ENCODE data around the gene AFAP1L2. TPM values are rescaled to one million over a fixed set of nuclear protein-coding genes. Genes with fewer than 3 reads are reported as not detected.

The AFAP1L2 gene
- total RNA-seq, 1 donor from 2014 or later, result 6.4 TPM

DNA sequence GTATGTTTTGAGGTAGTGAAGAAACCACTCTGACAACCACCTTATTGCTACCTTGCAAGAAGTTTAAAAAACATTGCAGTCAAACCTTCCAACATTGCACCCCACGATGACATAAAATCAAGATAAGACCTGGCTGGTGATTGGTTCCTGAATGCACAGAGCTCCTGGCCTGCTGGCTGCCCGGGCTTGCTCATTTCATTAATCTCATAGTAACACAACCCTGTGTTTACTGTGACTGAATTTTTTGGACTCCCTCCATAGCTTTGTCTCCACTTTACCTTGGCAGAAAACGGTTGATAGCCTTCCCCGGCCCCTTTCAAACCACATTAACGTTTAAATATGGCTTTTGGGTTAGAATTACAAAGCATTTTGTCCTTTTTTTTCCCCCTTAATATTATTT, 137.8 kb downstream of the AFAP1L2 start:
- no peak overlapping the region for H3K4me3 Mint-ChIP-seq
- H3K27me3 Mint-ChIP-seq, result no peaks in the 10 kb centered on the region
- peak overlapping the region; percentile 42 for H3K27ac Mint-ChIP-seq
- no peak for DNase-seq (ENCODE audit: extremely low spot score, unreplicated experiment)
- peaks cover 21% of the 10 kb centered on the region for H3K4me1 Mint-ChIP-seq (ENCODE audit: unreplicated experiment)
- H3K36me3 Mint-ChIP-seq, result peaks cover 3% of the 10 kb centered on the region
- peaks cover 5% of the 10 kb centered on the region for H3K9me3 Mint-ChIP-seq
- TF ChIP-seq CTCF (conservative IDR thresholded peaks at IDR 0.05), result no peak

DNA sequence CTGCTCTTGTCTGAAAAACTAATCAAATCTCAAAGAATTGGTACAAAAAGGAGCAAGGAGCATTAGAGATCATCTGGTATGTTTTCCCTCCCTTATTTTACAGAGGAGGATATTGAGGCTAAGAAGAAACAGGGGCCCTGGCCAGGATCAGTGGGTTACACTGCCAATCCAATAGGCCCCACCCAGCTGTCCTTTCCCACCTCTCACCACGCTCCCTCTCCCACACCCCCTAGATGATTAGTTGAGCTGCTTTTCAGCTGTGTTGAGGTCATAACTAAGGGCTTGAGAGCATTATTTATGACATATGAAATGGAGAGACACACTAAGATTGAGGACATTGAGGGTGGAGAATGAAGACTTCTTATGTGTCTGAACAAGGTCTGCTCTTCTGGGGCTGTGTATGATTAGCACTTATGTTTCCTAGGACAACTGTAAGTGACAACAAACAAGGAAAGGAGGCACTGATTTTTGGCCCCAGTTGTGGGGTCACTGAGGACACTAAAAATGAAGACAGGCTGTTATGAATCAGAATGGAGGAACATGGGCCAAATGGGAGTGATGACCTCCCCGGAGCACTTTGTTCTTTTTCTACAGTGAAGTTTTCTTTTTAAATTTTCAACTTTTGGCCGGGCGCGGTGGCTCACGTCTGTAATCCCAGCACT, 138.8 kb downstream of the AFAP1L2 start:
- no peak overlapping the region for H3K4me3 Mint-ChIP-seq
- no peaks in the 10 kb centered on the region for H3K27me3 Mint-ChIP-seq
- peaks cover 3% of the 10 kb centered on the region for H3K36me3 Mint-ChIP-seq
- peaks cover 13% of the 10 kb centered on the region for H3K4me1 Mint-ChIP-seq (ENCODE audit: unreplicated experiment)
- peak overlapping the region; percentile 20 for H3K27ac Mint-ChIP-seq
- DNase-seq (ENCODE audit: extremely low spot score, unreplicated experiment), result no peak
- no peak for TF ChIP-seq CTCF (conservative IDR thresholded peaks at IDR 0.05)
- peaks cover 5% of the 10 kb centered on the region for H3K9me3 Mint-ChIP-seq

GRCh38 chr10:114262496-114262895, 141.8 kb downstream of the AFAP1L2 start:
- TF ChIP-seq CTCF (conservative IDR thresholded peaks at IDR 0.05), result no peak
- no peak for DNase-seq (ENCODE audit: extremely low spot score, unreplicated experiment)
- Mint-ChIP-seq H3K36me3 (peaks cover 3% of the 10 kb centered on the region), H3K27me3 (no peaks in the 10 kb centered on the region), H3K27ac (no peak overlapping the region), H3K4me1 (ENCODE audit: unreplicated experiment) (peaks cover 25% of the 10 kb centered on the region), H3K9me3 (peaks cover 5% of the 10 kb centered on the region), H3K4me3 (no peak overlapping the region)

DNA sequence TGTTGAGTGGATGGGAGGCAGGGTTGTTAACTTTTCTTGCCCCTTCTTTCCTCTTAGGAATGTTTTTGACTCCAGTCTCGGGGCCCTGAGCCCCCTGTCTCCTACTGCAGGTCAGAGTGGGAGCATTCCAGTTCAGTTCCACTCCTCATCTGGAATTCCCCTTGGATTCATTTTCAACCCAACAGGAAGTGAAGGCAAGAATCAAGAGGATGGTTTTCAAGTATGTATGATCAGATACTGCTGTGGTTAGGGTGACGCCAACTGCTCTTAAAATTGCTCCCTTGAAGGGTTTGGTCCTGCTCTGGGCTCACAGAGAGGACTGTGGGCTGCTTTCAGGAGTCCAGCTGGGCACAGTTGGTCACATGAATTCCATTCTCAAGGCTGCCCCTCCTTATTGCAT, 143.2 kb downstream of the AFAP1L2 start:
- H3K27ac Mint-ChIP-seq, result no peak overlapping the region
- H3K9me3 Mint-ChIP-seq, result peaks cover 5% of the 10 kb centered on the region
- H3K4me1 Mint-ChIP-seq (ENCODE audit: unreplicated experiment), result peaks cover 22% of the 10 kb centered on the region
- H3K27me3 Mint-ChIP-seq, result no peaks in the 10 kb centered on the region
- DNase-seq (ENCODE audit: extremely low spot score, unreplicated experiment), result no peak
- H3K4me3 Mint-ChIP-seq, result no peak overlapping the region
- H3K36me3 Mint-ChIP-seq, result peaks cover 3% of the 10 kb centered on the region
- TF ChIP-seq CTCF (conservative IDR thresholded peaks at IDR 0.05), result no peak

- H3K27me3 Mint-ChIP-seq, result no peaks in the 10 kb centered on the region
- TF ChIP-seq CTCF (conservative IDR thresholded peaks at IDR 0.05), result no peak
- peaks cover 1% of the 10 kb centered on the region for H3K9me3 Mint-ChIP-seq
- H3K4me3 Mint-ChIP-seq, result no peak overlapping the region
- peaks cover 3% of the 10 kb centered on the region for H3K36me3 Mint-ChIP-seq
- H3K4me1 Mint-ChIP-seq (ENCODE audit: unreplicated experiment), result peaks cover 18% of the 10 kb centered on the region
- DNase-seq (ENCODE audit: extremely low spot score, unreplicated experiment), result no peak
- no peak overlapping the region for H3K27ac Mint-ChIP-seq
Observed at GRCh38 chr10:114260366-114260765, 143.9 kb downstream of the AFAP1L2 start.
